Astrocyte (in vitro differentiated cells and primary cell): ENCODE data around the gene NOBOX. TPM values are rescaled to one million over a fixed set of nuclear protein-coding genes. Genes with fewer than 3 reads are reported as not detected.

Source experiments
- DNase-seq: peaks from one replicate; pipeline ENCODE4 v3.0.0-alpha.2; 2010; ENCODE audit warnings: low read depth
- FAIRE-seq: peaks from 2 replicates; lab custom pipeline; 2011; peaks lifted over from hg19 to GRCh38; lab: Jason Lieb, UNC
- H2AFZ ChIP-seq: 2 replicates; pipeline ENCODE4 v1.6.0; 2012; ENCODE audit warnings: low read depth, low read length, inconsistent platforms
- H3K27ac ChIP-seq: 2 replicates; pipeline ENCODE4 v1.5.1; 2011; ENCODE audit warnings: low read depth, low read length, inconsistent platforms
- H3K27me3 ChIP-seq: 2 replicates; pipeline ENCODE4 v1.6.0; 2011; ENCODE audit warnings: low read length, inconsistent platforms; ENCODE audit not compliant: insufficient read depth
- H3K36me3 ChIP-seq: 2 replicates; pipeline ENCODE4 v1.5.1; 2011; ENCODE audit warnings: low read length, inconsistent platforms; ENCODE audit not compliant: insufficient read depth
- H3K4me1 ChIP-seq: 2 replicates; pipeline ENCODE4 v1.5.1; 2011; ENCODE audit warnings: low read length, inconsistent platforms; ENCODE audit not compliant: insufficient read depth
- H3K4me2 ChIP-seq: 2 replicates; pipeline ENCODE4 v1.6.0; 2012; ENCODE audit warnings: low read length, inconsistent platforms
- H3K4me3 ChIP-seq: 2 replicates; pipeline ENCODE4 v1.5.1; 2011; ENCODE audit warnings: low read depth, mild to moderate bottlenecking, low read length, inconsistent platforms; ENCODE audit not compliant: insufficient read depth
- H3K79me2 ChIP-seq: 2 replicates; pipeline ENCODE4 v1.6.0; 2012; ENCODE audit warnings: mild to moderate bottlenecking, low read length, inconsistent platforms; ENCODE audit not compliant: insufficient read depth
- H3K9ac ChIP-seq: 2 replicates; pipeline ENCODE4 v1.6.0; 2012; ENCODE audit warnings: mild to moderate bottlenecking, low read length, inconsistent platforms
- H3K9me3 ChIP-seq: 2 replicates; pipeline ENCODE4 v1.5.1; 2012; ENCODE audit warnings: low read depth, mild to moderate bottlenecking, low read length, inconsistent platforms; ENCODE audit not compliant: insufficient read depth
- H4K20me1 ChIP-seq: 2 replicates; pipeline ENCODE4 v1.6.0; 2012; ENCODE audit warnings: low read length, inconsistent platforms; ENCODE audit not compliant: insufficient read depth
- H3K27ac Mint-ChIP-seq: one replicate; pipeline ENCODE4 v1.8.0; 2021; ENCODE audit warnings: mild to moderate bottlenecking, mixed read lengths; ENCODE audit not compliant: unreplicated experiment
- H3K27me3 Mint-ChIP-seq: one replicate; pipeline ENCODE4 v1.8.0; 2021; ENCODE audit warnings: low read depth, mixed read lengths; ENCODE audit not compliant: unreplicated experiment
- H3K36me3 Mint-ChIP-seq: one replicate; pipeline ENCODE4 v1.8.0; 2021; ENCODE audit warnings: low read depth, mixed read lengths; ENCODE audit not compliant: unreplicated experiment
- H3K4me1 Mint-ChIP-seq: one replicate; pipeline ENCODE4 v1.8.0; 2021; ENCODE audit warnings: low read depth, mixed read lengths; ENCODE audit not compliant: unreplicated experiment
- H3K4me3 Mint-ChIP-seq: one replicate; pipeline ENCODE4 v1.8.0; 2021; ENCODE audit warnings: mild to moderate bottlenecking, moderate library complexity, mixed read lengths; ENCODE audit not compliant: unreplicated experiment
- H3K9me3 Mint-ChIP-seq: one replicate; pipeline ENCODE4 v1.8.0; 2021; ENCODE audit warnings: mild to moderate bottlenecking, mixed read lengths; ENCODE audit not compliant: unreplicated experiment
- CTCF ChIP-seq: IDR thresholded peaks from 2 replicates; pipeline ENCODE4 v1.5.1; 2011; ENCODE audit warnings: low read depth, mild to moderate bottlenecking, inconsistent platforms, low read length, moderate library complexity; ENCODE audit not compliant: insufficient read depth
- EZH2 ChIP-seq: IDR thresholded peaks from 2 replicates; pipeline ENCODE4 v1.6.1; 2012; ENCODE audit warnings: mild to moderate bottlenecking, low read length, inconsistent platforms; ENCODE audit not compliant: insufficient read depth
- total RNA-seq: library from RNA; stranded (reverse); gene quantifications from 2 replicates; pipeline ENCODE4 v1.2.1, GENCODE V29; 2021

Gene NOBOX
- total RNA-seq, 1 donor from 2014 or later = not detected

GRCh38 chr7:144416341-144416740 lies 12.8 kb upstream of the NOBOX start:
- no peaks in the 10 kb centered on the region for H3K27me3 ChIP-seq
- H3K36me3 Mint-ChIP-seq = no peaks in the 10 kb centered on the region
- no peaks in the 10 kb centered on the region for H3K79me2 ChIP-seq
- H3K9me3 ChIP-seq = no peaks in the 10 kb centered on the region
- H3K27ac Mint-ChIP-seq = no peak overlapping the region
- no peak overlapping the region for H3K4me3 ChIP-seq
- DNase-seq (no peak), FAIRE-seq (no peak)
- no peaks in the 10 kb centered on the region for H3K4me1 ChIP-seq
- no peak overlapping the region for H2AFZ ChIP-seq
- no peak overlapping the region for H3K27ac ChIP-seq
- no peak for TF ChIP-seq CTCF
- no peak for TF ChIP-seq EZH2
- H4K20me1 ChIP-seq = no peaks in the 10 kb centered on the region
- H3K4me3 Mint-ChIP-seq = no peak overlapping the region
- H3K4me1 Mint-ChIP-seq = no peaks in the 10 kb centered on the region
- H3K4me2 ChIP-seq = no peak overlapping the region
- no peaks in the 10 kb centered on the region for H3K27me3 Mint-ChIP-seq
- no peaks in the 10 kb centered on the region for H3K36me3 ChIP-seq
- H3K9me3 Mint-ChIP-seq = peaks cover 3% of the 10 kb centered on the region
- H3K9ac ChIP-seq = no peak overlapping the region

DNA sequence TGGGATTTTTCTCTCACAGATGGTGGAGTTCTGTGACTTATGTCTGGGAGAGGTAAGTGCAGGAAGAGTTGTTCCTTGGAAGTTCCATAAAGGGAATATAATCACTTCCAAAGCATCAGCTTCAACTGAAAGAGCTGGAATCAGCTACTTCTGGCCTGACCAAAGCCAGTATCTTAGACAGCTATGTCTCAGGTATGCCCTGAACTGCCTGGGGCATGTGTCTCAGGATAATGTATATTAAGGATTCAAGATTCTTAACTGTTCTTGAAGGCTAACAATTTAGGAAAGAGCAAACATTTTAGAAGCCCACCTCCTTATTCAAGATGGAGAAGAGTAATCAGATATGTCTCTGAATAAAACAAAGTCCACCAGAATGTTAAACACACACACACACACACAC lies 12.4 kb upstream of the NOBOX start:
- TF ChIP-seq CTCF (no peak), EZH2 (no peak)
- no peak overlapping the region for H3K9ac ChIP-seq
- peaks cover 3% of the 10 kb centered on the region for H3K9me3 Mint-ChIP-seq
- DNase-seq = no peak
- no peak overlapping the region for H3K27ac ChIP-seq
- no peaks in the 10 kb centered on the region for H3K27me3 ChIP-seq
- no peak overlapping the region for H3K4me3 Mint-ChIP-seq
- H2AFZ ChIP-seq = no peak overlapping the region
- no peaks in the 10 kb centered on the region for H3K36me3 Mint-ChIP-seq
- no peak overlapping the region for H3K4me3 ChIP-seq
- H3K4me1 Mint-ChIP-seq = no peaks in the 10 kb centered on the region
- no peaks in the 10 kb centered on the region for H3K27me3 Mint-ChIP-seq
- H4K20me1 ChIP-seq = no peaks in the 10 kb centered on the region
- no peaks in the 10 kb centered on the region for H3K79me2 ChIP-seq
- H3K4me2 ChIP-seq = no peak overlapping the region
- no peaks in the 10 kb centered on the region for H3K9me3 ChIP-seq
- H3K36me3 ChIP-seq = no peaks in the 10 kb centered on the region
- H3K4me1 ChIP-seq = no peaks in the 10 kb centered on the region
- H3K27ac Mint-ChIP-seq = no peak overlapping the region
- FAIRE-seq = no peak

- H3K27me3 ChIP-seq = no peaks in the 10 kb centered on the region
- FAIRE-seq (no peak), DNase-seq (no peak)
These were observed 11.3 kb upstream of the NOBOX start for GRCh38 chr7:144414815-144415214.

More at GRCh38 chr7:144414815-144415214, 11.3 kb upstream of the NOBOX start:
- Histone ChIP-seq H3K4me2 (no peak overlapping the region), H3K27ac (no peak overlapping the region), H3K9me3 (no peaks in the 10 kb centered on the region), H3K36me3 (no peaks in the 10 kb centered on the region), H3K4me1 (no peaks in the 10 kb centered on the region), H3K9ac (no peak overlapping the region), H2AFZ (no peak overlapping the region), H3K79me2 (no peaks in the 10 kb centered on the region), H3K4me3 (no peak overlapping the region), H4K20me1 (no peaks in the 10 kb centered on the region)
- Mint-ChIP-seq H3K4me1 (no peaks in the 10 kb centered on the region), H3K9me3 (peaks cover 3% of the 10 kb centered on the region), H3K27me3 (peaks cover 5% of the 10 kb centered on the region), H3K36me3 (no peaks in the 10 kb centered on the region), H3K4me3 (no peak overlapping the region), H3K27ac (no peak overlapping the region)
- TF ChIP-seq CTCF = no peak
- TF ChIP-seq EZH2 = no peak
